Stimulated activated CD8-positive, alpha-beta memory T cell treated with anti-CD3 and anti-CD28 coated beads, Interleukin-4, amount 100 ng/mL, for 24 hours (primary cell): ENCODE results near the gene DLG5.

Experiments
- DNase-seq: peaks from one replicate; pipeline ENCODE4 v3.0.0-alpha.2; 2020; ENCODE audit warnings: low read depth

DLG5 gene

DNA sequence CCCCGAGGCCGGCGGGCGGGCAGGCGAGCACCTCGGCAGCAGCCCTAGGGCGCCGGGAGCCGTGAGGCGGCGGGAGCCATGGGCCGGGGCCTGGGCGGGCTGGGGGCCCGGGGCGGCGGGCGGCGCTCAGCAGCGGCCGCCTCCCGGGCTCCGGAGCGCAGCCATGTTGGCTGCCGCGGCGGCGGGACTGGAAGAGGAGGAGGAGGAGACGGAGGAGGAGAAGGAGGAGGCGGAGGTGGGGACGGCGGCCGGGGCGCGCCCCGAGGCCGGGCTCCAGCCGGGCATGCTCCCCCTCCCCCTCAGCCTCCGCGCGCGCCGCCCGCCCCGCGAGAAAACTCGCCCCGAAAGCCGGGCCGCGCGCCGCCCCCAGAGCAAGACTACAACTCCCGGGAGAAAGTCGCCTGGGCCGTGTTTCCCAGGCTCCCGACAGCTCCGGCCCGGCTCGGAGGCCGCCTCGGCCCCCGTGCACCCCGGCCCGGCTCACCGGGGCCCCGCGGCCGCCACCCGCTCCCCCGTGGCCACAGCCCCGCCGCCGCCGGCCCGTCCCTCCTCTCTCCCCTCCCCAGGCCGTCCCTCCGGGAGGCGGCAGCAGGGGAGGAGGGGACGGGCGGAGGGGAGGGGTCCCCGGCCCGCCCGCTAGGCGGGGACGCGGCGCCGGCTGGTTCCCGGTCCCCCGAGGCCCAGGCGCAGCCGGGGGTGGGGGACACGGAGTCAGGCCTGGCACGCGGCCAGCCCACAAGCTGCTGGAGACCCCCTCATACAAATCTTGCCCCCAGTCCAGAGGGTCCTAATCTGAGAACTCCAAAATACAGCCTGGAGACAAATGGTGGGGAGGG lies at the start of gene DLG5:
TSS of gene DLG5 (minus strand) at position 190 of the 836 bp plus-strand sequence. CDS start 235 bp downstream, outside the sequence.
- DNase-seq, result no peak

DNA sequence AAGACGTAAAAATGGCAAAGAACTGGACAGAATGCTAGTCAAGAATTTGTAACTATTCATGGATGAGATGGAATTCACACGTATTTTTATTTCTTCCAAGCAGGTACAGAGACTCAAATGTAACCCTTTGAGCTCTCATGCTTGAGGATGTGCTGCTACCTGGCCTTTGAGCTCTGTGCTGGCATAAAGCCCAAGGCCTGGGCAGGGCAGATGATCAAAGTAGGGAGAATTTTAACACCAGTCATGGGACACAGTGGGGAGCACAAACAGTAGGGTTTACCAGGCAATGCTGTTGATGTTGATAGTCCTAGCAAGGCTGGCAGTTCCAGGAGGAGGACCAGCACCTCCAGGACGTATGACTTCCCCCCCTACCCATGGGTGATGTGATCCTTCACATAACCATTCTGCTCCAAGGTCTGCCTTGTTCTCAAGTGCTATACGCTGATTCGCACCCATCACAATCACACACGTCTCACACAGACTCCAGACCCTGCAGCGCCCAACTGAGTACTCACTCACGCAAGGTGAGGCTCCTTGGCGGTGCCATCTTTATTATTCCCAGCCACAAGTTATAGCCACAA lies 48.6 kb upstream of the DLG5 start:
- DNase-seq, result no peak

- no peak for DNase-seq
Measured at GRCh38 chr10:77974396-77975074, 48.0 kb upstream of the DLG5 start.

GRCh38 chr10:77973276-77973675 lies 46.7 kb upstream of the DLG5 start:
- no peak for DNase-seq

DNA sequence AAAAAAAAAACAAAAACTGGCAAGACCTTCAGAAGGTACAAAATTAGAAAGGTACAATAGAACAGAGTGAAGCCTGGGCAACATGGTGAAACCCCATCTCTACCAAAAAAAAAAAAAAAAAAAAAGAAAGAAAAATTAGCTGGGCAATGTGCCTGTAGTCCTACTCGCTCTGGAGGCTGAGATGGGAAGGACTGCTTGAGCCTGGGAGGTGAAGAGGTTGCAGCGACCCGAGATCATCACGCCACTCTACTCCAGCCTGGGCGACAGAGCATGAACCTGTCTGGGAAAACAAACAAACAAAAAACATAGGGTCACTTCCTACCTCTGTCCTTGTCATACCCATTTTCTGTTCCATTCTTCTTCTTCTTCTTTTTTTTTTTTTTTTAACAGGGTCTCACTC lies 45.6 kb upstream of the DLG5 start:
- DNase-seq, result no peak

- no peak for DNase-seq
Measured at GRCh38 chr10:77971804-77972144, 45.2 kb upstream of the DLG5 start.

- DNase-seq, result no peak
Measured at GRCh38 chr10:77970869-77971803, 44.6 kb upstream of the DLG5 start.

GRCh38 chr10:77969114-77969513 lies 42.6 kb upstream of the DLG5 start:
- DNase-seq, result no peak

GRCh38 chr10:77967611-77968022 lies 41.1 kb upstream of the DLG5 start:
- no peak for DNase-seq

GRCh38 chr10:77965294-77965693 lies 38.7 kb upstream of the DLG5 start:
- no peak for DNase-seq

DNA sequence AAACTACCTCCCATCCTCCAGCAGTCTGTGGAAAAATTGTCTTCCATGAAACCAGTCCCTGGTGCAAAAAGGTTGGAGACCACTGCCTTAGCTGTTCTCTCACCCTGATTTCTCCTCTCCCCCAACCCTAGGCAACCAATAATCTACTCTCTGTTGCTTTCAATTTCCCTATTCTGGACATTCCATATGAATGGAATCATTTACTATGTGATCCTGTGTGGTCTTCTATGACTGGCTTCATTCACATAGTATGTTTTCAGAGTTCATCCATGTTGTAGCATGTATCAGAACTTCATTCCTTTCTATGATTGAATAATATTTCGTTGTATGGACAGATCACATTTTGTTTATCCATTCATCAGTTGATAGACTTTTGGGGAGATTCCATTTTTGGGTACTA lies 38.3 kb upstream of the DLG5 start:
- DNase-seq, result no peak

DNA sequence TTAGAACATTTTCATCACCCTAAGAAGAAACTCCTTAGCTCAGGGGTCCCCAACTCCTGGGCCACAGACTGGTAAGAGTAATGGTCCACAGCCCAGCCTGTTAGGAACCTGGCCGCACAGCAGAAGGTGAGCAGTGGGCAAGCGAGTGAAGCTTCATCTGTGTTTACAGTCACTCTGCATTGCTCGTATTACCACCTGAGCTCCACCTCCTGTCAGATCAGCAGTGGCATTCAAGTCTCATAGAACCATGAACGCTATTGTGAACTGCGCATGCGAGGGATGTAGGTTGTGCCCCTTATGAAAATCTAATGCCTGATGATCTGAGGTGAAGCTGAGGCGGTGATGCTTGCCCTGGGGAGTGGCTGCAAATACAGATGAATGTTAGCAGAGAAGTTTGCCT lies 37.3 kb upstream of the DLG5 start:
- no peak for DNase-seq

DNA sequence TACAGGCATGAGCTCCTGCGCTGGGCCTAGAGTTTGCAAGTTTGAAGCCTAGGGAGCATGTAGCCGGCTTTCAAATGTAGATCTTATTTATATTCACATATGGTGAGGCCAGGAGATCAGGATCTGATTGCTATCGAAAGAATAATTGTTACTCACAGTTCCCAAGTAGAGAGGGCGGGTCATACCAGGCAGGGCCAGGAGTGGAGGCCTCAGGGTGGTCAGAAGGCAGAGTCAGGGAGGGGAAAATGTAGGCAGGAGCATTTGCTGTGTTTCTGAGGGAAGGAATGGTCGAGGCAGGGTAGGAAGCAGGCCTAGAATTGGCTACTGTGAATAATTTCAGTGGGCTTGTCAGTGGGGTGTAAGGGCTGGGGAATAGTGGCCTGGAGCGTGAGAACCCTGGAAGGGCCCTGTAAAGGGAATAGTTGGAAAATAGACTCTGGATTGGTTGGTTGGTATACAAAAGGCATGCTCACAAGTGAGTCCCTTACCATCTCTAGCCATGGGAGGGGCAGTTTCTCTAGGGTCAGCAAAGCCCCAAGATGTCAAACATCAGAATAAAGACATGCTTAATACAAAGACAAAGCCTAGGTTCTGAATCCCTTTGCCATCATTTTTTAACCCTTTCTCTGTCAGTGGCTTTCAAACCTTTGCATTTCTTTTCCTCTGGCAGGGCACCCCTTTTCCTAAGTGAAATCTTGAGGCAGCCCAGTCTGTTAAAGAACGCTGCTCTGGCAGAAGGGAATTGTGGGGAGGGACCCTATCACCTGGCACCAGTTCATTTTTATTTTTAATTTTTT lies 36.0 kb upstream of the DLG5 start:
- no peak for DNase-seq

DNA sequence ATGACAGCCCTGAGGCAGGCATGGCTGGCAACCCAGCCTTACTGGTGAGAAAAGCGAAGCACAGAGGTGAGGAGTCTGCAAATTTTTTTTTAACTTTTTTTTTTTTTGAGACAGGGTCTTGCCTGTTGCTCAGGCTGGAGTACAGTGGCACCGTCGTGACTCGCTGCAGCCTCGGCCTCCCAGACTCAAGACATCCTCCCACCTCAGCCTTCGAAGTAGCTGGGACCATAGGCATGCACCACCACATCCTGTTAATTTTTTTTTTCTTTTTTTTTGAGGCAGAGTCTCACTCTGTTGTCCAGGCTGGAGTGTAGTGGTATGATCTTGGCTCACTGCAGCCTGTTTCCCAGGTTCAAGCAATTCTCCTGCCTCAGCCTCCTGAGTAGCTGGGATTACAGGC lies 35.1 kb upstream of the DLG5 start:
- no peak for DNase-seq

- no peak for DNase-seq
Measured at GRCh38 chr10:77960829-77961329, 34.3 kb upstream of the DLG5 start.

DNA sequence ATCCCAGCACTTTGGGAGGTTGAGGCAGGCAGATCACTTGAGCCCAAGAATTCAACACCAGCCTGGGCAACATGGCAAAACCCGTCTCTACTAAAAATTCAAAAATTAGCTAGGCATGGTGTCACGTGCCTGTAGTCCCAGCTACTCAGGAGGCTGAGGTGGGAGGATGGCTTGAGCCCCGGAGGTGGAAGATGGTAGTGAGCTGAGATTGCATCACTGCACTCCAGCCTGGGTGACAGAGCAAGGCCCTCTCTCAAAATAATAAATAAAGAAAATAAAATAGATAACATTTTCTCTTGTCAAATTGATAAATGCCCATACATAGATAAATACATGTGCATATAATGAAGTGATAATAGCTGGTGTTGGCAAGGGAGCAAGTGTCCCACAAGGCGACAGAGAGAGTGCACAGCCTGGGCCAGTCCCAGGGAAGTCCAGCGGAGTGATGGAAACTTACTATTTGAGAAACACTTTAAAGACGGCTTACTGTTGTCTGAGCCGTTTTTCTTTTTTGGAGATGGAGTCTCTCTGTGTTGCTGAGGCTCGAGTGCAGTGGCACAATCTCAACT lies 33.4 kb upstream of the DLG5 start:
- DNase-seq, result no peak

- no peak for DNase-seq
Measured at GRCh38 chr10:77959384-77959783, 32.8 kb upstream of the DLG5 start.

- DNase-seq, result no peak
Measured at GRCh38 chr10:77955136-77955535, 28.6 kb upstream of the DLG5 start.

DNA sequence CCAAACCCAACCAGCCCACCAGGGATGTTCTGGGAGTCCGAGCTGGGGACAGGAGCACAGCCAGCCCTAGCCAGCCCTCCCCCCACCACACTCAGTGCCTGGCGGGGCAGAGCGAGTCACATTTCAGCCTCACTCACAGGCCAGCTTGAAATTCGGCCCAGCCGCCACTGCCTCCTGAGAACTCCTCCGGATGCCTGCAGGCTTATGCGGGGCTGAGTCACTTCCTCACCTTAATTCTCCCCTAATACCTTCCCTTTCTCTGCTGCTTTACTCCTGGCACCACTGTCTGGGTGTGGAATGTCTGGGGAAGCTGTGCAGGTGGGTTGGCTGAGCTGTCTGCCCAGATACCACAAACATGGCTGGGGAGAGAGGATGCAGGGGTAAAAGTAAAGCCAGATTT lies 22.6 kb upstream of the DLG5 start:
- no peak for DNase-seq

DNA sequence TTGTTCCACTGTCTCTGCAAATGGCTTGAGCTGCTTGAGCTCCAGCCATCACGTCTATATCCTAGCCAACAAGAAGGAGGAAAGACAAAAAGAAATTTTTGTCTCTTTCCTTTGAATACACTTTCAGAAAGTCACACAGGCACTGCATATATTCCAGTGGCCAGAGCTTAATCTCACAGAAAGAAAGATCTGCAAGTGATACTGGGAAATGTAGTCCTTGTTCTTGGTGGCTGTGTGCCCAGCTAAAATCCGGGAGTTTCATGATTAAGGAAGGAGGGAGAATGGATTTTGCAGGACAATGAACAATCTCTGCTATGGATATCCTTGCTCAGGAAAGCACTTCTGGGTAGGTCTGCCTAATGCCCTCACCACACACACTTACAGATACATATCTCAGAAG lies 19.5 kb upstream of the DLG5 start:
- DNase-seq, result no peak

GRCh38 chr10:77944519-77944918 lies 18.0 kb upstream of the DLG5 start:
- no peak for DNase-seq
